DMS79 treated with DMSO at 0.1 percent for 48 hours (cell line): Measurements from ENCODE around the gene SMARCD2.
"Not testable (repeated sequence)": the region's sequence is repeated elsewhere in the genome, so short reads cannot be mapped to it uniquely, and the experiment has no call there.

Source experiments
- DNase-seq: peaks from one replicate; lab custom pipeline; 2025; lab: John Stamatoyannopoulos, UW

Gene SMARCD2

GRCh38 chr17:63800783-63801182, 41.7 kb downstream of the SMARCD2 start:
- no peak for DNase-seq

- DNase-seq = no peak
Observed at GRCh38 chr17:63798572-63799106, 43.8 kb downstream of the SMARCD2 start.

- DNase-seq = not testable (repeated sequence)
Observed at GRCh38 chr17:63796375-63796774, 46.1 kb downstream of the SMARCD2 start.

- no peak for DNase-seq
Observed at GRCh38 chr17:63792055-63792729, 50.3 kb downstream of the SMARCD2 start.

GRCh38 chr17:63790057-63790456, 52.4 kb downstream of the SMARCD2 start:
- DNase-seq = no peak

- no peak for DNase-seq
Observed at GRCh38 chr17:63786971-63787711, 55.3 kb downstream of the SMARCD2 start.

GRCh38 chr17:63786117-63786516, 56.4 kb downstream of the SMARCD2 start:
- DNase-seq = no peak

- DNase-seq = no peak
Observed at GRCh38 chr17:63785556-63785955, 56.9 kb downstream of the SMARCD2 start.

GRCh38 chr17:63783522-63783921, 59.0 kb downstream of the SMARCD2 start:
- no peak for DNase-seq
